ENCODE results near the gene EBPL.
"Not testable (repeated sequence)": the region's sequence is repeated elsewhere in the genome, so short reads cannot be mapped to it uniquely, and the experiment has no call there.

EBPL gene

DNA sequence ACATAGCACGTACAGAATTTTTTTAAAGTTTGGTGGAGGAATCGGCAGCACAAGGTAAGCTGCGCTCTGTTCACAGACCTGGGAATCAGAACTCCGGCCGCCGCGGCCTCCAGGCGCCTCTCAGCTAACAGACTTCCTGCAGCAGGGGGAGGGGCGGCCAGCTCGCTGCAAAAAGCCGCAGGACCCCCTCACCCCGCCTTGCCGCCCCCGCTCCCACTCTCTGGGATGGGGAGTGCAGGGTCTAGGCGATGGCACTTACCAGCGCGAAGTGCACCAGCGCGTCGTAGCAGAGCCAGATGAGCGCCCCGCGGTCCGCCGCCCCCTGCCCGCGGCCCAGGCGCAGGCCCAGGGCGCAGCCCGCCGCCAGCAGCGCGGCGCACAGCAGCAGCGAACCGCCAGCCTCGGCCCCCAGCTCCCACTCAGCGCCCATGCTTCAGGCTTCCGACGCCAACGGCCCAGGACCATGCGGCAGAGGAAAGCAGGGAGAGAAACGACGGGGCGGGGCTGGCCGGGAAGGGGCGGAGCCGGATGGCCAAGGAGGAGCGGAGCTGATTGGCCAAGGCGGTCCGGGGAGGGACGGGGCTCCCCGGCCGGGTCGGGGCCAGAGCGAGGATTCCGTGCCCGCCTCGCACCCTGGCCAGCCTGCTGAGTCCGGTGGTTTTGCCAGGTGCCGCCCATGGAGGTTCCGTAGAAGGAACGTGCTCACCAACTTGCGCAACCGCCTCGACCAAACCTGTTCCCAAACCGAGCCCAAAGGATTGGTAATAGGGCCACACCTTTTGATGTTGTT is at the start of gene EBPL:
EBPL (minus strand) TSS at position 492 of the 790 bp plus-strand sequence; CDS start at position 430, 62 bp downstream.
- H3K4me1 Mint-ChIP-seq (ENCODE audit: low read depth) = peaks cover 12% of the 10 kb centered on the region
- H3K36me3 Mint-ChIP-seq (ENCODE audit: low read depth) = peaks cover 15% of the 10 kb centered on the region
- H3K9me3 Mint-ChIP-seq = no peaks in the 10 kb centered on the region
- H3K27me3 Mint-ChIP-seq = no peaks in the 10 kb centered on the region
- H3K27ac Mint-ChIP-seq = peak within 1 kb of the TSS; percentile 66
- peak within 1 kb of the TSS; percentile 92 for H3K4me3 Mint-ChIP-seq

DNA sequence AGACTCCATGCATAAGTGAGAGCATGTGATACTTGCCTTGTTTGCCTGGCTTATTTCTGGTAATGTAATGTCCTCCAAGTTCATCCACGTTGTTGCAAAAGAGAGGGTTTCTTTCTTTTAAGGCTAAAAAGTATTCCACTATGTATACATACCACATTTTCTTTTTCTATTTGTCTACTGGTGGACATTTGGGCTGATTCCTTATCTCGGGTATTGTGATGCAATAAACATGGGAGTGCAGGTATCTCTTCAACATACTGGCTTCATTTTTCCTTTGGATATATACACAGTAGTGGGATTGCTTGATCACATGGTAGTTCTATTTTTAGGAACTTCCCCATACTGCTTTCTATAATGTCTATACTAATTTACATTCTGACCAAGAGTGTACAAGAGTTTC is 49.6 kb upstream of the EBPL start:
- peaks cover 41% of the 10 kb centered on the region for H3K36me3 Mint-ChIP-seq (ENCODE audit: low read depth)
- H3K27ac Mint-ChIP-seq = no peak overlapping the region

DNA sequence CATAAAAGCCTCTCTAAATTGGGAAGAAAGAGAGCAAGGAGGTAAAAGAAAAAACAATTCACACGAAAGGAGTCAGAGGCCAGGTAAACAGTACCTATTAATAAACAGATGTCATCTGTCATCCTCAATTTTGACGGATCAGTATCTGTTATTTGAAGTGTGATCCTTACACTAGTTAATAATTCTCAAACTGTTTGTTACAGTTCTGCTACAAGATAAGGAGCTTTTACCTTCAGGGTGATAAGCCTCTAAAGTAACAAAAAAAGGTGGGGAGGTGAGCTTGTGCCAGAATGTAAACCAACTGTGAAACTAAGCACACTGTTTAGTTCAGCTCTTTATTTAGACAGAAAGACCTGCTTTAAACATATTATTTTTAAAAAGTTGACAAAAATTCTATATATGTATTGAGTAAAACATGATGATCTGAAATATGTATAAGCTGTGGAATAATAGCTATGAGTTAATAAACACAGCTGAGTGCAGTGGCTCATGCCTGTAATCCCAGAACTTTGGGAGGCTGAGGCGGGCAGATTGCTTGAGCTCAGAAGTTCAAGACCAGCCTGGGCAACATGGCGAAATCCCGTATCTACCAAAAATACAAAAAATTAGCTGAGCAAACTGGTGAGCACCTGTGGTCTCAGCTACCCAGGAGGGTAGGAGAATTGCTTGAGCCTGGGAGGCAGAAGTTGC is 48.4 kb upstream of the EBPL start:
- Mint-ChIP-seq H3K4me3 (no peak overlapping the region), H3K27me3 (no peaks in the 10 kb centered on the region), H3K36me3 (ENCODE audit: low read depth) (peaks cover 32% of the 10 kb centered on the region), H3K27ac (no peak overlapping the region), H3K4me1 (ENCODE audit: low read depth) (no peaks in the 10 kb centered on the region), H3K9me3 (no peaks in the 10 kb centered on the region)

More for the DNA sequence above, 49.6 kb upstream of the EBPL start:
- Mint-ChIP-seq H3K9me3 (no peaks in the 10 kb centered on the region), H3K4me1 (ENCODE audit: low read depth) (no peaks in the 10 kb centered on the region), H3K4me3 (no peak overlapping the region), H3K27me3 (no peaks in the 10 kb centered on the region)

DNA sequence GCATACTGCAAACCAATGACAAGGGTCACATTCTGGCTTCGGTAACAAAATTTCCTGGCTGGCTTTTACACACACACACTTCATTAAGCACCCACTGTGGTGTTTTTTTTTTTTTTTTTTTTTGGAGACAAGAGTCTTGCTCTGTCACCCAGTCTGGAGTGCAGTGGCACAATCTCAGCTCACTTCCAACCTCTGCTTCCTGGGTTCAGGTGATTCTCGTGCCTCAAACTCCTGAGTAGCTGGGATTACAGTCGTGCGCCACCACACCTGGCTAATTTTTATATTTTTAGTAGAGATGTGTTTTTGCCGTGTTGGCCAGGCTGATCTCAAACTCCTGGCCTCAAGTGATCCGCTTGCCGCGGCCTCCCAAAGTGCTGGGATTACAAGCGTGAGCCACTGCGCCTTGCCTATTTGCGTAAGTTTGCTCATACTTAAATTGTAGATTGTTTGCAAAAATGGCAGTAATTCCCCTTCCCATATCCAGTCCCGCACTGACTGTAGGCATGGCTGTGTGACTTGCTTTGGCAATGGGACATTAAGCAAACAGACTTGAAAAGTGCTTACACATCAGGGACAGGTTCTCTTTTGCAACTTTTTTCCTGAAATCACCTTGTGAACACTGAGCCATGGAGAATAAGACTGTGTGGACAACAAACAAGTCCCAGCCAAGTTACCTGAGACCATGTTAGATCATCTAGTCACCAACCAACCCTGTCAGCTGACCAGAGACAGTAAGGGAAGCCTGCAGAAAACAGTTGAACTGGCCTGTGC is 42.1 kb upstream of the EBPL start:
- no peaks in the 10 kb centered on the region for H3K27me3 Mint-ChIP-seq
- peaks cover 31% of the 10 kb centered on the region for H3K36me3 Mint-ChIP-seq (ENCODE audit: low read depth)
- no peak overlapping the region for H3K4me3 Mint-ChIP-seq
- no peak overlapping the region for H3K27ac Mint-ChIP-seq
- H3K4me1 Mint-ChIP-seq (ENCODE audit: low read depth) = no peaks in the 10 kb centered on the region
- H3K9me3 Mint-ChIP-seq = no peaks in the 10 kb centered on the region

DNA sequence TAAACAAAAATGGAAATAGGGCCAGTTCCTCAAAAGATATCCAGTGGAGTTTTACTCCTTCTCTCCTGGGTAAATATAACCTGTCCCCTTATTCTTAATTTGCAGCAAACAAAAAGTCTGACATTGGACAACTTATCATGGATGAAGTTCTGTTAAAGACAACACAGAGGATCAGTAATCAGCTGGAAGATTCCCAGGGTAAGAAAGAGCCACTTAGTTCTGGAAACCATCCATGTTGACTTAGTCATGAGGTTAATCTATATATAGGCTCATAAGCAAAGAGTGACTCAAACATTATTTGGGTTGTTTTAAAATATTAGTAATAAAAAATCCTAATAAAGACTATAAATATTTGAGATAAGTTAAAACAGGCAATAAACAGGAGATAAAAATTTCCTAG is 40.5 kb upstream of the EBPL start:
- no peaks in the 10 kb centered on the region for H3K27me3 Mint-ChIP-seq
- H3K36me3 Mint-ChIP-seq (ENCODE audit: low read depth) = peaks cover 45% of the 10 kb centered on the region
- no peak overlapping the region for H3K4me3 Mint-ChIP-seq
- H3K27ac Mint-ChIP-seq = no peak overlapping the region
- H3K9me3 Mint-ChIP-seq = no peaks in the 10 kb centered on the region
- no peaks in the 10 kb centered on the region for H3K4me1 Mint-ChIP-seq (ENCODE audit: low read depth)

DNA sequence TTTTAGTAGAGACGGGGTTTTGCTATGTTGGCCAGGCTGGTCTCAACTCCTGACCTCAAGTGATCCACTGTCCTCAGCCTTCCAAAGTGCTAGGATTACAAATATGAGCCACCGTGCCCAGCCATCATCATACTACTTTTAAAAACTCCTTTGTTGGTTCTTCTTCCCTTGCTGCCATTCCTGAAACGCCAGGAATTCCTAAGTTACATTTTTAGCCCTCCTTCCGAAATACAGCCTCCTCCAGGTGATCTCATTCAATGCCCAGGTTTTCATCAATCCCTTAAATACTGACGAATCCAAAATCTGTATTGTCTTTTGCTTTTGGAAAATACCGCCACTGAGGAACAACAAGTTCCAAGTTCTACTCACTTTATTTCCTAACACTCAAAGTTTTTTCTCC is 25.3 kb upstream of the EBPL start:
- no peaks in the 10 kb centered on the region for H3K27me3 Mint-ChIP-seq
- H3K9me3 Mint-ChIP-seq = peaks cover 19% of the 10 kb centered on the region
- H3K36me3 Mint-ChIP-seq (ENCODE audit: low read depth) = peaks cover 86% of the 10 kb centered on the region
- peaks cover 5% of the 10 kb centered on the region for H3K4me1 Mint-ChIP-seq (ENCODE audit: low read depth)
- no peak overlapping the region for H3K4me3 Mint-ChIP-seq
- H3K27ac Mint-ChIP-seq = no peak overlapping the region

DNA sequence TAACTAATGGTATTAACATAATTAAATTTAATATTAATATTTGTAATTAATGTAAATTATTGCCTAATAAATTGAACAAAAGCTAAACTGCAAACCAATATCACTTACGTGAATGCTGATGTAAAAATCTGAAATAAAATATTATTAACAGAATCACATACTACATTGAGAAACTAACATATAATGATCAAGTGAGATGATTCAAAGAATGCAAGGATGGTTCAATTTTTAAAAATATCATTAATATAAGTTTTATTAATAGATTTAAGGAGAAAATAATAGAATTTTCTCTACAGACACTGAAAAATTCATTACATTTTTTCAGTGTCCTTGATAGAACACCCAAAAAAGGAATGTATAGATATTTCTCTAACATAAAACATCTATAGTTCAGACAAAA is 23.5 kb upstream of the EBPL start:
- H3K27me3 Mint-ChIP-seq = no peaks in the 10 kb centered on the region
- peaks cover 87% of the 10 kb centered on the region for H3K36me3 Mint-ChIP-seq (ENCODE audit: low read depth)

DNA sequence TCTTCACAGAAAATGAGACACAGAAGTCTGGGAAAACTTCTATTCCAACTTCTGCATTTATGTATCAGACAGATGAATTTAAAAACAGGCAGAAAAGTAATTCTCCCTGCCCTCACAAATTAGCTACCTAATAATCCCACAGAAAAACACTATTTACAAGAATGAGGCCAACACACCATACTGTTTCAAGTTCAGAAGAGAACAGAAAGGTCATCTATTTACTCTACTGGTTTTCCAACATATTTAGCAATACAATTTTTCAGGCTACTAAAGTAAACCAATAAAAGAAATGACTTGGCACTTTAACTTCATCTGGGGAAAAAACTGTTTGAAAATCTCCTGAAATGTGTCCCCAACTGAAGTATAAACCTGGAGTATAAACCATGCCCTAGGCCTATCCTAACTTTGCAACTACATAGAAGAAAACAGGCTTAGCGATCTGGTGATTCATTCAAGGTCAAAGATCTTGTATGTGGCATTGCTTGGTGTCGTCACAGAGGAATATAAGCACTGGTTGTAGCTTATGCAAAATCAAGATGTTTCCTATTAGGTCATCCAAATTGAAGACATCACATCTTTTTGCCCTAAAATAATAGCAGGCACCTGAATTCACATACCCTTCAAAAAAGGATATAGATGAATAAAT is 20.1 kb upstream of the EBPL start:
- Mint-ChIP-seq H3K4me3 (no peak overlapping the region), H3K4me1 (ENCODE audit: low read depth) (peaks cover 6% of the 10 kb centered on the region), H3K9me3 (peaks cover 7% of the 10 kb centered on the region), H3K27ac (no peak overlapping the region), H3K36me3 (ENCODE audit: low read depth) (peaks cover 82% of the 10 kb centered on the region), H3K27me3 (no peaks in the 10 kb centered on the region)

More for the DNA sequence above, 23.5 kb upstream of the EBPL start:
- no peak overlapping the region for H3K4me3 Mint-ChIP-seq
- peaks cover 6% of the 10 kb centered on the region for H3K4me1 Mint-ChIP-seq (ENCODE audit: low read depth)
- H3K27ac Mint-ChIP-seq = no peak overlapping the region
- H3K9me3 Mint-ChIP-seq = peaks cover 19% of the 10 kb centered on the region

DNA sequence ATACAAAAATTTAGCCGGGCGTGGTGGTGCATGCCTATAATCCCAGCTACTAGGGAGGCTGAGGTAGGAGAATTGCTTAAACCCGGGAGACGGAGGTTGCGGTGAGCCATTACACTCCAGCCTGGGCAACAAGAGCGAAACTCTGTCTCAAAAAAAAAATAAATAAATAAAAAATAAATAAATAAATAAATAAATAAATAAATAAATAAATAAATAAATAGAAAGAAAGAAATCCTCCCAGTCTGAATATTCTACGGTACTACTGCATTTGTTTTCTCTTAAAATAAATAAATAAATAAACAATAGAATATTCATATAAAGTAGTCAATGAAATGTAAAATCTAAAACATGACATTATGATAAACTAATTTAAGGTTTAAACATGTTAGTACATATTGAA is 13.0 kb upstream of the EBPL start:
- H3K27ac Mint-ChIP-seq; H3K27me3 Mint-ChIP-seq; H3K4me1 Mint-ChIP-seq (ENCODE audit: low read depth); H3K4me3 Mint-ChIP-seq; H3K9me3 Mint-ChIP-seq: not testable (repeated sequence)
- peaks cover 62% of the 10 kb centered on the region for H3K36me3 Mint-ChIP-seq (ENCODE audit: low read depth)

DNA sequence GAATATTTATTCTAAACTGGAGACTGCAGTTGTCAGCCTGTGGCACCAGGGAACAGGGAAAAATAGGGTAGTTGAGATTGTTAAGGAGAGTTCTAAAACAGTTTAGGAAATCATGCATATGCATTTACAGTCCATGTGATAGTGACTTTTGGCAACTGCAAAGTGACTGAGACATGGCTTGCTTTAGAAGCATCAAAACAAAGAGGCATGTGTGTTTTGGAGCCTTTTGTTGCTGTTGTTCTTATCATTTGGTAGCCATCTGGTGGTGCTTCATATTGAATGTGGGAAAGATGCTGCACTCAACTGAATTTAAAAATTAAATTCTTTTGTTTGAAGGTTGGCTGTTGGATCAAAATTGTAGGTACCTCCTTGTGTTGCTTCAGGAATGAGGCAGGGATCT is 10.2 kb upstream of the EBPL start:
- Mint-ChIP-seq H3K9me3 (no peaks in the 10 kb centered on the region), H3K4me3 (no peak overlapping the region), H3K4me1 (ENCODE audit: low read depth) (no peaks in the 10 kb centered on the region), H3K27ac (no peak overlapping the region), H3K27me3 (no peaks in the 10 kb centered on the region), H3K36me3 (ENCODE audit: low read depth) (peaks cover 43% of the 10 kb centered on the region)

DNA sequence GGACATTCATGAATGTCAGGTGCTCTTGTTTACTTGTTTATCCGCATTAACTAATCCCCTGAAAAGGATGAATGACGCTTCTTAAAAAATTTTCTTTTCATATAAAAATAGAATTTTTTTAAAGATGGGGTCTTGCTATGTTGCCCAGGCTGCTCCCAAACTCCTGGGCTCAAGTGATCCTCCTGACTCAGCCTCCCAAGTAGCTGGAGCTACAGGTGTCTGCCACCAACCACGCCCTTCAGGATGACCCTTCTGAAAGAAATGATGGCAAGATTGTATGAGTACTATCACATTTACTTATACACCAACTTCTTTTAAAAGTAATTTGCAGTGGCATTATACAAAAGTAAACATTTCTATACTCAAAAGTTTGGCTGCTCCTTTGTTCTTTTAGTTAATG is 6.2 kb upstream of the EBPL start:
- no peak overlapping the region for H3K4me3 Mint-ChIP-seq
- H3K4me1 Mint-ChIP-seq (ENCODE audit: low read depth) = no peaks in the 10 kb centered on the region
- H3K27ac Mint-ChIP-seq = no peak overlapping the region
- H3K9me3 Mint-ChIP-seq = no peaks in the 10 kb centered on the region
- H3K36me3 Mint-ChIP-seq (ENCODE audit: low read depth) = peaks cover 28% of the 10 kb centered on the region
- H3K27me3 Mint-ChIP-seq = no peaks in the 10 kb centered on the region

DNA sequence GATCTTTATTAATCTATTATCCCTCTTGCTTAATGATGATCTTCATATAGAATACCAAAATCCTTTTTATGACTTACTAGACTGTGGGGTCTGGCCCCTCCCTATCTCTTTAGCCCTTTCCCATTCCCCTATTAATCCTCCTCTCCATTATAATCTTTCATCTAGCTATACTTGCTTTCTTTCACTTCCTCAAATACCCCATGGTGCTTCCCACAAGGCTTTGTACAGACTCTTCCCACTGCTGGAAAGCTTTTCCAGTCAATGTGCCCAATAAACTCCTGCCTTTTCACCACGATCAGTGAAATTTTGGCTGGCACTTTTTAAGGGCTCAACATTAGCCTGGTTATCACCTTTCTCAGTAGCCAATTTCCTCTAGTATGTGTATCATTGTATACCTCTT is 3.2 kb upstream of the EBPL start:
- H3K27ac Mint-ChIP-seq = no peak overlapping the region
- H3K4me1 Mint-ChIP-seq (ENCODE audit: low read depth) = peaks cover 12% of the 10 kb centered on the region
- no peaks in the 10 kb centered on the region for H3K27me3 Mint-ChIP-seq
- H3K4me3 Mint-ChIP-seq = no peak overlapping the region
- H3K36me3 Mint-ChIP-seq (ENCODE audit: low read depth) = peaks cover 4% of the 10 kb centered on the region
- H3K9me3 Mint-ChIP-seq = no peaks in the 10 kb centered on the region

DNA sequence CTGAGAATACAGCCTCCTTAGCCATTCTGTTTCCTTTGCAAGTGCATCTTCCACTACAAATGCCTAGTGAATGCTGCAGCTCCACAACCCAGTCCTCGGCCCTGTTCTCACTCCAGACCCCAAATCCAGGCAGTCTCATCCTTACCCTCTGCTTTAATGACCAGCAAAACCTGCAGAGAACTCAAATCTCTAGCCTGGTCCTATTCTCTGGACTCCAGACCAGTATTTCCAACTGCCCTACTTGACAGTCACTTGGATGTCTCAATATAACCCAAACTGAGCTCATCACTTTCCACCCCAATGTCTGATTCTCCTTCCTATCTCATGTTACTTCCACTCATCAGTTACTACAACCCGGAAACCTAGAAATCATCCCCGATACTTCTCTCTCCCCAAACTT is 2.6 kb upstream of the EBPL start:
- H3K4me3 Mint-ChIP-seq = no peak overlapping the region
- no peaks in the 10 kb centered on the region for H3K9me3 Mint-ChIP-seq
- no peaks in the 10 kb centered on the region for H3K27me3 Mint-ChIP-seq
- H3K4me1 Mint-ChIP-seq (ENCODE audit: low read depth) = peaks cover 12% of the 10 kb centered on the region
- peak overlapping the region; percentile 17 for H3K27ac Mint-ChIP-seq
- peaks cover 1% of the 10 kb centered on the region for H3K36me3 Mint-ChIP-seq (ENCODE audit: low read depth)

DNA sequence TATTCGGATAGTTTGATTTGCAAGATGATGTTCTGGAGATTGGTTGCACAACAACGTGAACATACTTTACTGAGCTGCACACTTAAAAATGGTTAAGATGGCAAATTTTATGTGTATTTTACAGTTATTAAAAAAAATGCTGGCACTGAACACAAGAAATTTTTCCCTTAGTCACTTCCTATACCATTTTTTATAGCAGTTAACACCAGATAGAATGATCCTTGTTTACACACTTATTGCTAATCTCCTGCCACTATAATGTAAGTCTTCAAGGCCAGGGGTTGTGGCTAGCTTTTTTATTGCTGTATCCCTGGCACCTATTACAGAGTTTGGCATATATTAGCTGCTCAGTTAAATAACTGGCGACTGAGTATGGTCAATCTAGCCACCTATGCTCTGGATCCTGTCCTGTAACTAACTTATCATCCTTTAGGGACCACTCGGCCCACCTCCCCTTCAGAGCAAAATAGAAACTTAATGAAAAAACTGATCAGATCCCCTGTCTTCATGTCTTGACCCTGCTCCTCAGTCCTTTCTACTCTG is 2.0 kb upstream of the EBPL start:
- Mint-ChIP-seq H3K4me3 (no peak overlapping the region), H3K9me3 (no peaks in the 10 kb centered on the region), H3K4me1 (ENCODE audit: low read depth) (peaks cover 12% of the 10 kb centered on the region), H3K27me3 (no peaks in the 10 kb centered on the region), H3K27ac (no peak overlapping the region), H3K36me3 (ENCODE audit: low read depth) (no peaks in the 10 kb centered on the region)

Measured in stimulated activated naive CD8-positive, alpha-beta T cell treated with anti-CD3 and anti-CD28 coated beads, Interleukin-15, Interleukin-2, amounts not matched to agents 100 ng/mL and 50 ng/mL, for 24 hours (primary cell).